ENCODE data around the gene CMSS1.

CMSS1 gene

DNA sequence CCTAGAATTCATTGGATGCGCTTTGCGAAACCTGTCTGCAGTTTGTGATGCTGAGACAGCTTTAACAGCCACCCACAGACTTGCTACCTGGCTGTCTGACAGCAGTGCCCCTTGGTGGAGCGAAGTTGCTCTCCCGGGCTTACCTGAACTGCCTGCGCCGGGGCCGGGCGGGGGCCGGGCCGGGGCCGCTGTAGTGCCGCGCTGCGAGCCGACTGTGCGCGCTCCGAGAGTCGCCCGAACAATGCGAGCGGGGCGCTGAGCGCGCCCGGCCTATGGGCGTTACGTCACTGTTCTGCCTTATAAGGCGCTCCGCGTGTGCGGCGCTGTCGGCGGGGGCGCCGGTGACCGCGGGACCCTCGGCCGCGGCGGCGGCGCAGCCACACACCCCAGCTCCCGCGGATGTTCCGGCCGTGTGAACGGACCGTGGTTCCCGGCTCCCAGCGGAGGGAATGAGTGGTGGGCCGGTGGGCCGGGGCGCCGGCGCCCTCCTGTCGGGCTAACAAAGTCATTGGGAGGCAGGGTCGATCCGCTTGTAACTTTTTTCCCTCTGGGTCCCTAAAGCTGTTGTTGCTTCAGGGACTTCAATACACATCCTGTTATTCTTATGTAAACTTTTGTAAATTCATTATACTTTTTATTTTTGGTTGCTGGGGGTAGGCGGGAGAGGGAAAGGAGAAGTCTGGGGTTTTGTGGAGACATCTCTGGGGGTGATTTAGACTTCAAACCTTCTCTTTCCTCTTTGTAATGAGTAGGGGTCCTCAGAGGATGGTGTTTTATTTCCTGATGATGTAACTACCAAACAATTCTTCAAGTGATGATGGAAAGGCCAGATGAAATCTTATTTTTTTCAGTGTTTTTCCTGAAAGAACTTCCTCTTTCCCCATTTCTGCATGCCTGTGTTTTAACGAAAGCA is 58.5 kb downstream of the CMSS1 start:
- peak; percentile 86 for DNase-seq

- peak; percentile 56 for DNase-seq
Measured at GRCh38 chr3:99877031-99877579, 59.4 kb downstream of the CMSS1 start.

DNA sequence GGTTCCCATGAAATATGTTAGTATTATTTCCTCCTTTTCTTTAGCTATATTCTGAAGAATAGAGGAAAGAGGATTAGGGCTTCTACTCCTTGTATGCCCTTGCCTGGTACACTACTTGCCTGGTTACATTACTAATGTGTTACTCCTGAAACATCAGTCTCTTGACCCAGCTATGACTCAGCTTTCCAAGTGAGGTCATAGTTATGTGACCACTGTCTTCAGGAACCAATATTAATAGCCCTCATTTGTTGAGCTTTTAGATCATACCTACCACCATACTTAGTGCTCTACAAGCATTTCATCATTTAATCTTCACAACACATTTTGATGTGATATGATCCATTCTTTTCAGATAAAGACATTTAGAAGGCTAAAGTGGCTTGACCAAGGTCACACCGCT is 60.3 kb downstream of the CMSS1 start:
- peak; percentile 77 for DNase-seq

DNA sequence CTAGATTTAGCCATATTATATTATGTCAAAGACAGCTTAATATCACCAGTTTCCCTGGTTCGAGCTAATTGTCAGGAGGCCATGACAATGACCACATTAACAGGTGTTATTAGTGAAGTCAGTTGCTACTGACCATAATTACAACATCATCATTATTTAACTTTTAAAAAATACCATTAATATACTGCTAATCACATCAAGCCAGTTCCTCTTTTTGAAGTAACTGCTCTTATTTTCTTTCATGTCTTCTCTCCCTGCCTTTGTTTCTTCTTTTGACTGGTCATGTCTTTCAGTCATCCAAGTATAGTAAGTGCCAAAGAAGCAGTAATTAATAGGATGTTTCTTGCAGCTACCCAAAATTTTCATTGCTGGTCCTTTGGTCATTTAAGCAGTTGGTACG is 61.6 kb downstream of the CMSS1 start:
- DNase-seq, result no peak

- no peak for DNase-seq
Measured at GRCh38 chr3:99881121-99881524, 63.5 kb downstream of the CMSS1 start.

- DNase-seq, result no peak
Measured at GRCh38 chr3:99882436-99883137, 64.9 kb downstream of the CMSS1 start.

DNA sequence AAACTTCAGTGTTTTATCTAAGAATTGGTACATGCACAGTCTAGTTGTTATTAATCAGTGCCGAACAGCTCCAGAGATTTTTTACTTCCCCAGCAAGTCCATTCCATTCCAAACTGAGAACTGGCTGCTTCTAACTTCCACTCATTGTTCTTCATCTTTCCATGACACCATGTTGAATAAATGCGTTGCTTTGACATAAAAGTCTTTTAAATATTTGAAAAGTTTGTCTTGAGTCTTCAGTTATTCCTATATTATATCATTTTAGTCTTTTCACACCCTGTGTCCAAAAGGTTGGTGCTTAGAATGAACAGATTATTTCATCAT is 65.4 kb downstream of the CMSS1 start:
- no peak for DNase-seq

GRCh38 chr3:99883693-99884092 is 66.0 kb downstream of the CMSS1 start:
- no peak for DNase-seq

DNA sequence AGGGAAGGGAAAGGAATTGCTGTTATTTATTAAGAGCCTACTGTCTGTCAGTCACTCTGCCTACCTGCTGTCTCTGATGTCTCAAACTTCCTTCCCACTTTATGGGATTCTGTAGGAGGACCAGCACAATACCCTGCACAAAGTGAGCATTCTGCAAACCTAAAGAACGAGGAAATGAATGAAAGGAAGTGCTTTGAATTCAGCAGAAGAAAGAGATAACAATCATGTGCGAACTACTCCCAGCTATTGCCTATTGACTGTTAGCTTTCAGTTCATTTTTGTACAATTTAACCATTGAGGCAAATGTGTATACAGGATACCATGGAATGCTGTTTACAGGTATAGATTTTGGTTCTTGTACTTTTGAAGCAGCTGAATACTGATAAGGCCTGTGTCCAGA is 66.8 kb downstream of the CMSS1 start:
- DNase-seq, result peak; percentile 50

DNA sequence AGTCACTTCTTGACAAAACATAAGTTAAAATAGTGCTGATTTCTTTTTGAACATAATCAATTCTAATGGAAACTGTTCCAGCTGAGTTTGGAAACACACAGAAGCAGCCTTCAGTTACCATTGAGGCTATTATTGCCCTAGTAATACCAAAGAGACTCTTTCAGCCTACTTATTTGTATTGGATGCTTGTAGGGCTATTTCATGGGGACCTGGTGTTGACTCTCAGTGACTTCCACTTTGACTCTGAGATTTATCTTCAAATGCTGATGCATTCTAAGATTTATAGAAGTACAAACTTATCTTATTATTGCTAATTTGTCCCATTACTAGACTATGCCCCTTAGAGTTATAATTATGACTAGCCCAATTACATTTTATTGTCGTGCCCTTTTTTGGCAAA is 67.4 kb downstream of the CMSS1 start:
- DNase-seq, result no peak

- no peak for DNase-seq
Measured at GRCh38 chr3:99885851-99886250, 68.2 kb downstream of the CMSS1 start.

GRCh38 chr3:99891610-99892285 is 74.1 kb downstream of the CMSS1 start:
- DNase-seq, result no peak

DNA sequence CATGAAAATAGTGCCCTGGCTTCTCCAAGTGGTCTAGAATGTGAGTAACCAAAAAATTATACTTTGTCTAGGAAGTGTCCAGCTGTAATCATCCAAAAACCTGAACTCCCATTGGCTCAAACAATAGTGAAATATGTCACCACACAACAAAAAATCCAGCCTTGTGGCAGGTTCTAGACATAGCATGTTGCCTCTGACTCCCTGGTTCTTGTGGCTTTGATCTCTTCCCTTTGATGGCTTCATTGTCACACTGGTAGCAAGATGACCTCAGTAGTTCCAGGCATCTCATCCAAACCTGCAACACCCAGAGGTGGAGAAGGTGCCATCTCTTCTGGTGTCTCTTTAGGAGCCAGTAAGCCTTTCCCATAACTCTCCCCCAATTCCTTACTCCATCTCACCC is 74.7 kb downstream of the CMSS1 start:
- DNase-seq, result peak; percentile 50

- DNase-seq, result peak; percentile 55
Measured at GRCh38 chr3:99895131-99895696, 77.6 kb downstream of the CMSS1 start.

DNA sequence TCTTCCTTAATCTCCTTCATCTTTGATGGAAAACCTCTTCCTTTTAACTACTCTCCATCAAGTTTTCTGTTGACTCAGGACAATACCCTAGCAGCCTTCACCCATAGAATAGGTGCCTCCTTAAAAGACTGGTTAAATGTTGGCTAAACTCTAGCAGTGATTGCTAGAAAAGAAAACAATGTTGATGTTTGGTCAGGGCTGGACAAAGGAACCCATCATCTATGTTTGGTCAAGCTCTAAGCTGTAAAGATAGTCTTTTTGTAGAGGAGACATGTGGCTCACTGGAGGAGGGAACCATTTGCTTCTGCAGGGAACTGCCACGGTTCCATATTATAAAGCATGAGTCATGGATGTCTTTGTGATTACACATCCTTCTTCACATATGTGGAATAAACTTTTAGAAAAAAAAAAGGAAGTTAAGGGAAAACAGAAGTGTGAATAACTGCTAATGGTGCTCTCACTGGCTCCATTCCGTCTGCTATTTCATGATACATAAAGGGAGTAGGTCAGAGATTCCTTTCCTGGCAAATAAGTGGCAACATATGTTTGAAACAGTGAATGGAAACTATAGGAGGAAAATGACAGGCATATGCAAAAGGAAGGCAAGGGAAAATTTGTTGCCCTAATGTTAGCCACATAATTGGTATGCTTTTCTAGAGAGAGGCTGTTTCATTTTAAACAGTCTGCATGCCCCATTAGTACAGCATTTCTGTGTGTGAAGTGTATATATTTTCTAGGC is 78.2 kb downstream of the CMSS1 start:
- peak; percentile 86 for DNase-seq

- DNase-seq, result peak; percentile 64
Measured at GRCh38 chr3:99896482-99896881, 78.8 kb downstream of the CMSS1 start.

- no peak for DNase-seq
Measured at GRCh38 chr3:99899603-99900002, 81.9 kb downstream of the CMSS1 start.

DNA sequence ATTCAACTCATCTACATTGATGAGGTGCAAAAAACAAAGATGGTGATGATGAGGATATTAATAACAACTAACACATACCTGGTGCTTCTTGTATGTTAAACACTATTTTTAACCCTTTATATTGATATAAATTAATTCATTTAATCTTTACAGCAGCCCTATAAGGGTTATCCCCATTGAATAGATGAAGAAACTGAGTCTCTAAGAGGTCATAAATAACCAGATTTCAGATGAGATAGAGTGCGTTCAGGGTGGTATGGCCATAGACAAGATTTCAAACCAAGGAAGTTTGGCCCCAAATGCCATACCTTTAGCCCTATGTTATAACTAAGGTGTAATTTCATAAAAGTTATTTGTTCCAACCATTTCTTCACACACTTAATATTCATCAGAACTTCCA is 82.6 kb downstream of the CMSS1 start:
- DNase-seq, result no peak

DNA sequence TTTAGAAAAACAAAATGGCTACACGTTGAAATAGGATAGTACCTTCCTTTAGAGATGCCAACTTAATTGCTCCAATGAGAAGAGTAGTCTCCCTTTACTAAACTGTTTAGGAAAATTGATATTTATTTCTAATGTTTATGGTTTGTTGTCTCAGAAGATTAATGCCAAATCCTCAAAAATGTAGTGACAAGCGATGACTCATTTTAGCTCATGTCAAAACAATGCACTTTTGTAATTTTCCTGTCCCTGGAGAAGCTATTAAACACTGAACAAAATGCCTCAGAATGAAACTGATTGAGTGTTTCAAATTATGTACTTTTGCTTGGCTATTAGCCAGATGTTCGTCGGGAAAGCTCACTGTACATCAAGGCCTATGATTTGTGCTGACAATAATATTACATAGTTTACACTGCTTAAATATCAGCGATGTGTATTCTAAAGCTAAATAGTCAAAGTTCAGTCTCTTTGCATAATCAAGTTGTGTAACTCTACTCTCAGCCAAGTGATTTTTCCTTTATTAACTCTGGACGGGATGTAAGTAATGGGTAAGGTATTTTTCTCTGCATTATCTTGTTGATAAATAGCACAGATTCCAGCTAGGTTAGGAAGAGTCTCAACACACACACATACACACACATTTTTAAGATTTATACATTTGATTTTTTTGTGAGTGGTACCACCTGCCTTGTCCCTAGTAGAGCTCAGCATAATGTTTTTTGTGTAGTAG is 83.7 kb downstream of the CMSS1 start:
- no peak for DNase-seq

GRCh38 chr3:99902091-99902490 is 84.4 kb downstream of the CMSS1 start:
- DNase-seq, result no peak

GRCh38 chr3:99903869-99904268 is 86.2 kb downstream of the CMSS1 start:
- DNase-seq, result no peak

Data from OCI-M1 (cell line).